NCI-H748 treated with DMSO at 0.1 percent for 48 hours (cell line): ENCODE data around the gene CHP1.
"Not testable (repeated sequence)": the region's sequence is repeated elsewhere in the genome, so short reads cannot be mapped to it uniquely, and the experiment has no call there.

Source experiments
- DNase-seq: peaks from one replicate; lab custom pipeline; 2025; lab: John Stamatoyannopoulos, UW

Gene CHP1

DNA sequence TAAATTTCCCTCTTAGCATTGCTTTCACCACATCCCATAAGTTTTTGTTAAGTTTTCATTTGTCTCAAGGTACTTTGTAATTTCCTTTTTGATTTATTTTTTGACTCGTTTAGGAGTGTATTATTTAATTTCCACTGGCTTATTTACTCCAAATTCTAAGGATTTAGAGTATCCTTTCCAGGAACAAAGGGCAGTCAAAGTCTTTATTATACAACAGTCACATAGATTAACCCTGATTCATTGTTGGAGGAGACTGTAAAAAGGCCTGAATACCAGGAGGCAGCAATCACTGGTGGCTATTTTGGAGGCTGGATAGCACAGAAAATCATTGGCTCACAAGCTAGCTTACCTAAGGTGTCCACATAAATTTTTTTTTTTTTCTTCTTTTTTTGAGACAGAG, 61.5 kb downstream of the CHP1 start:
- DNase-seq, result no peak

DNA sequence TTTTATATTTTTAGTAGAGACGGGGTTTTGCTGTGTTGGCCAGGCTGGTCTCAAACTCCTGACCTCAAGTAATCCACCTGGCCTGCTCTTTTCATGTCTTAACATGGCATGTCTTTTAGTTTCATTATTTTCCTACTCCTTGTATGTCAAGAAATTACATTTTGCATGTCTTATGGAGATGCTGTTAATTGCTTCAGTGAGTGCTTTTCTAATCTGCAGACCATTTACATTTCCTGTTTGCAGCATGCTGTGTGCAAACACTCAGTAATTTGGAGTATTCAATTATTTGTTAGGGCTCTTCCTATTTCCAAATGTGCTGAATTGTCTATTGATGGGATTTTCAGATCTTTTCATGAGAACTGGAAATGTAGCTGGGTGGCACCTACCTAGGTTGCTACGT, 70.1 kb downstream of the CHP1 start:
- DNase-seq, result not testable (repeated sequence)

DNA sequence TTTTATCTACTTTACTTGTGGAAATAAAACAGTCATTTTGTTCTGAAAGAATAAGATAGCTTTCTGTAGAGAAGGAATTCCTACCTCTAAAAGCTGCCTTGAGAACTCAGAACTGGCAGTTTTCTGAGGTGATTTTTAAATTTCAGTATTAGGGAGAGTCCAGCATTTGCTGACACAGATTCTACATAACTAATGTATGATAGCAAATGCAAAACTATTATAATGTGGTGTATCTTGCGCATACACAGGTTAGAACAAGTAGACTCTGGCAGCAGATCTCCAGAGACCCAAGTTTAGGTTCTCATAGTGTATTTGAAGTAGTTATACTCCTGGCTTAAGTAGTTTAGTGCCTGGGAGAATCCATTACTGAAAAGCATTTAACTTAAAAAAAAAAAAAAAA, 70.5 kb downstream of the CHP1 start:
- no peak for DNase-seq

DNA sequence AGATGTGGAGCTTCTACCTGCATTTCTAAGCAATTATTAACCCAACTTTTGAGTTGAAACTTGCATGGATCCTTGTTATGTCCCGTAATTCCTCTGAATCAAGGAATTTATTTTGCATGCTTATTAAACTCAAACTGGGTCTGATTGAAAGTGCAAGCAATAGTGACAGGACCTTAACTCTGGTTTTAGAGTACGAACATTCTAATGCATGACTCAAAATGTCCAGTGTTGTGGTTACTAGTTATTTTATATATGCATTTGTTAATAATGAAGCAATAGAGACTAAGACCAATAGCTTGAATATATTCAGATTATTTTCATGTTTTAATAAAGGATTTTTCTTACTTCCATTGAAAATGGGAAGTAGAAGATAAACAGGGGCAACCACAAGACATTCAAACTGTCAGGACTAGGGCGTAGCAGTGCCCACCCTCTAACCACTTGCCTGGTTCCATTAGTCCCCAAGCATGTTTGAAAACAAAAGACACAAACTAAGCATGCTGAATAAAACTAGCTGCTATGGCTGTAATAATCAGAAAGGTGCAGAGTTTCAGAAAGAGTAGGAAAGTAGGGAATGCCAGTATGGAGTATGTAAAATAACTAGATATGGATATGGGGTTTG, 73.2 kb downstream of the CHP1 start:
- DNase-seq, result no peak

DNA sequence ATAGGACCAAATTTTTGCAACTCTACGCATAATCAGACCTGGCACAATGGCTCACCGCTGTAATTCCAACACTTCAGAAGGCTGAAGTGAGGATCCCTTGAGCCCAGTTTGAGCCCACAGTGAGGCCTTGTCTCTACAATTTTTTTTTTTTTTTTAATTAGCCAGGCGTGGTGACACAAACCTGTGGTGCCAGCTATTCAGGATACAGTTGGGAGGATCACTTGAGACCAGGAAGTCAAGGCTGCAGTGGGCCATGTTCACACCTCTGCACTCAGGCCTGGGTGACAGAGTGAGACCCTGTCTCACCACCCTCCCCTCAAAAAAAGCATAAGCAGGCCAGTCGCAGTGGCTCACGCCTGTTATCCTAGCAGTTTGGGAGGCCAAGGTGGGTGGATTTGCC, 76.6 kb downstream of the CHP1 start:
- DNase-seq, result no peak

GRCh38 chr15:41309226-41309905, 78.3 kb downstream of the CHP1 start:
- DNase-seq, result no peak

DNA sequence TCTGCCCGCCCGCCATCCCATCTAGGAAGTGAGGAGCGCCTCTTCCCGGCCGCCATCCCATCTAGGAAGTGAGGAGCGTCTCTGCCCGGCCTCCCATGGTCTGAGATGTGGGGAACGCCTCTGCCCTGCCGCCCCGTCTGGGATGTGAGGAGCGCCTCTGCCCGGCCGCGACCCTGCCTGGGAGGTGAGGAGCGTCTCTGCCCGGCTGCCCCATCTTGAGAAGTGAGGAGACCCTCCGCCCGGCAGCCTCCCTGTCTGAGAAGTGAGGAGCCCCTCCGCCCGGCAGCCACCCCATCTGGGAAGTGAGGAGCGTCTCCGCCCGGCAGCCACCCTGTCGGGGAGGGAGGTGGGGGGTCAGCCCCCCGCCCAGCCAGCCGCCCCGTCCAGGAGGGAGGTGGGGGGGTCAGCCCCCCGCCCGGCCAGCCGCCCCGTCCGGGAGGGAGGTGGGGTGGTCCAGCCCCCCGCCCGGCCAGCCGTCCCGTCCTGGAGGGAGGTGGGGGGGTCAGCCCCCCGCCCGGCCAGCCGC, 89.8 kb downstream of the CHP1 start:
- DNase-seq, result not testable (repeated sequence)

DNA sequence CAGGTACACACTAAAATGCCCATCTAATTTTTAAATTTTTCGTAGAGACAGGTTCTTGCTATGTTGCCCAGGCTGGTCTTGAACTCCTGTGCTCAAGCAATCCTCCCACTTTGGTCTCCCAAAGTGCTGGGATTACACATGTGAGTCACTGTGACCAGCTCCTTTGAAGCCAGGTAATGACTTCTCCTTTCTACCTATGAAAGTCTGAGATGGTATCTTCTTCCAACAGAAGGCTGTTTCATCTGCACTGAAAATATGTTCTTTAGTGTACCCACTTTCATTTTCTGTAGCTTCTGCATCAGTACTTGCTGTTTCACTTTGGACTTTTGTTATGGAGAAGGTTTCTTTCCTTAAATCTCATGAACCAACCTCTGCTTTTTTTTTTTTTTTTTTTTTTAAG, 92.5 kb downstream of the CHP1 start:
- no peak for DNase-seq

DNA sequence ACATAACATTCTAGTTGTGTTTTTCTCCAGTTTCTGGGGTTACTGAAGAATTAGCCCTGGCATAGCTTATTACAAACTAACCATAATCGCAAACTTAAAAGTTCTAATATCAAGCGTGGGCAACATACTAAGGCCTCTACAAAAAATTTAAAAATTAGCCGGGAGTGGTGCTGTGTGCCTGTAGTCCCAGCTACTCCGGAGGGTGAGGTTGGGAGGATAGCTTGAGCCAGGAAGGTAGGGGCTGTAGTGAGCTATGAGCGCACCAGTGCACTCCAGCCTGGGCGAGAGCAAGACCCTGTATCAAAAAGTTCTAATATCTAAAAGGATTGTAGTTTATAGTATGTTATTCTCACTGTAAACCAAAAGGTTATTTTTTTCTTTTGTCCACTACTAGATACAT, 100.2 kb downstream of the CHP1 start:
- no peak for DNase-seq
